ENCODE measurements around the gene BCHE.

DNA sequence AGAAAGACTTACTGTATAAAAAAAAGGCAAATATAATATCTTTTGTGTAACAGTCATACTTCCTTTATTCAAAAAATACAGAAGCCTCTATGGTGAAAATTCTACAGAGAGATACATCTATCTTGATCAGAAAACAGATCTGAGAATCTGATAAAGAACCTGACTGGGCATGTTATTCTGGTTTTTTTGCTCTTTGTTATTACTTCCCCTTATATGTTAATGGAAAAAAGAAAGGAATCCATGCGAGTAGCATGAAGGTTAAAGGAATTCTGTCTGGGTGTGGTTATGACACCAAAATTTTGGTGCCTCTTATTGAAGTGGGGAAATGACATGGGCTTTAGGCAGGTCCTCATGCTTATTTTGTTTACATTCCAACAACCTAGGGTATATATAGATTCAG, 81.7 kb downstream of the BCHE start:
- TF ChIP-seq, protein P1, sequence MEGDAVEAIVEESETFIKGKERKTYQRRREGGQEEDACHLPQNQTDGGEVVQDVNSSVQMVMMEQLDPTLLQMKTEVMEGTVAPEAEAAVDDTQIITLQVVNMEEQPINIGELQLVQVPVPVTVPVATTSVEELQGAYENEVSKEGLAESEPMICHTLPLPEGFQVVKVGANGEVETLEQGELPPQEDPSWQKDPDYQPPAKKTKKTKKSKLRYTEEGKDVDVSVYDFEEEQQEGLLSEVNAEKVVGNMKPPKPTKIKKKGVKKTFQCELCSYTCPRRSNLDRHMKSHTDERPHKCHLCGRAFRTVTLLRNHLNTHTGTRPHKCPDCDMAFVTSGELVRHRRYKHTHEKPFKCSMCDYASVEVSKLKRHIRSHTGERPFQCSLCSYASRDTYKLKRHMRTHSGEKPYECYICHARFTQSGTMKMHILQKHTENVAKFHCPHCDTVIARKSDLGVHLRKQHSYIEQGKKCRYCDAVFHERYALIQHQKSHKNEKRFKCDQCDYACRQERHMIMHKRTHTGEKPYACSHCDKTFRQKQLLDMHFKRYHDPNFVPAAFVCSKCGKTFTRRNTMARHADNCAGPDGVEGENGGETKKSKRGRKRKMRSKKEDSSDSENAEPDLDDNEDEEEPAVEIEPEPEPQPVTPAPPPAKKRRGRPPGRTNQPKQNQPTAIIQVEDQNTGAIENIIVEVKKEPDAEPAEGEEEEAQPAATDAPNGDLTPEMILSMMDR (IDR thresholded peaks at IDR 0.05 in 4 of 5, conservative IDR thresholded peaks at IDR 0.05 in 1 of 5) = no peak
- no peak for TF ChIP-seq POLR2A (IDR thresholded peaks at IDR 0.05)
